Astrocyte of the hippocampus (primary cell): Measurements from ENCODE around the gene CCNQ.

ENCODE experiments used
- DNase-seq: peaks from one replicate; pipeline ENCODE4 v3.0.0; 2011; ENCODE audit warnings: low read depth, low spot score

Gene CCNQ

DNA sequence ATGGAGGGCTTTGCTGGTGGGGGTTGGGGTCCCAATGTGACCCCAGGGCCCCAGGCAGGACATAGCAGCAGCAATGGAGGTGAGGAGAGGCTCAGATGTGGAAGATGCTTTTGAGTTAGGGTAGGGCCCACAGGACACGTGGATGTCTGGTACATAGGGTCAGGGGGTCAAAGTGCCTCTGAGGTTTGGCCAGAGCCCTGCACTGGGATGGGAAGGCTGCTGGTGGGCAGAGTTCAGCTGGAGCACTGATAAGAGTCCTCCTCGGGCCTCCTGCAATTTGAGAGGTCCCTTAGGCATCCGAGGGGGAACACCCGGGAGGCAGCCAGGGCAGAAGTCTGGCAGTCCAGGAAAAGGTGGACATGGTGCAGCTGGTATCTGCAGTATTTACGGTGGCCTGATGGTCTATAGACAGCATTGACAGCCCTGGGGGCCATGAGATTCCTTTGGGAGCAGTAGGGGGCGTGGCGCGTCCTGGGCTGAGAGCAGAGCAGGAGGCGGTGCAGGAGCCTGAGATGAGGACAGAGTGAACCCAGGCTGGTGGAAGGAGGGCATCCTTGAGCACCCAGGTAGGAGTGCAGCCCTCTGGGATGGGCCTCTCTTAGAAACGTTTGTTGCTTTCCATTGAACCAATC, 22.6 kb downstream of the CCNQ start:
- DNase-seq = no peak

DNA sequence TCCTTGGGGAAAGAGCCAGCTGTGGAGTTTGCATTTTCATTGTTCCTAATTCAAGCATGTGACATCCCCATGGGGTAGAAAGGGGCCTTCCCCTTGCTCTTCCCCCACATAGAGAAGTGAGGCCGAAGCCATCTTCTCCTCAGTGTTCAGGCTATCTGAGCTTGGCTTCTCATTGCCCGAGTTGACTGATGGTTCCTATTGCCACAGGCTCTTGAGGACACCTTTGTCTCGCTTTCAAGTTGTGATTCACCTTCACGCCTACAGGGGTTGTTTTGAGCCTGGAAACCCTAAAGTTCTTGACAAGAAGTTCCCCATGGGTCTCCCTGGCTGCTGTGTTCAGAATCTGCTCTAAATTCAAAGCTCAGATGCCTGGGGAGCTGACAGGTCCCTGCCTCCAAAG, 25.0 kb downstream of the CCNQ start:
- no peak for DNase-seq

DNA sequence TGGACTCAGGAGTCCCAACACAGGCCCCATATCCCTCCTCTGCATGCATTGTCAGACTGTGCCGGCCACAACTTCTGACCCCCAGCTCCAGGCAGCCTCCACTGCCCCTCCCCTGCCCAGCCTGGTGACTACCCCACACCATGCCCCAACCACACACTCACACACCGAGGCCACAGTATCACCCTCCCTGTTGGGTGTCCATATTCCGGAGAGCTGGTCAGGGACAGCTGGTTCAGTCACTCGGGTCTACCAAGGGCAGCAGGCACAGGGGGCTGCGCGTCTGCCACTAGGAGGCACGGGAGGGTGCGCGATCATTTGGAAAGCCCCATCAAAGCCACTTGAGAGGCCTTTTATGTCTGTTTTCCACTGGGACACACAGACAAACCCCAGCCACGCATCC, 26.3 kb downstream of the CCNQ start:
- no peak for DNase-seq

DNA sequence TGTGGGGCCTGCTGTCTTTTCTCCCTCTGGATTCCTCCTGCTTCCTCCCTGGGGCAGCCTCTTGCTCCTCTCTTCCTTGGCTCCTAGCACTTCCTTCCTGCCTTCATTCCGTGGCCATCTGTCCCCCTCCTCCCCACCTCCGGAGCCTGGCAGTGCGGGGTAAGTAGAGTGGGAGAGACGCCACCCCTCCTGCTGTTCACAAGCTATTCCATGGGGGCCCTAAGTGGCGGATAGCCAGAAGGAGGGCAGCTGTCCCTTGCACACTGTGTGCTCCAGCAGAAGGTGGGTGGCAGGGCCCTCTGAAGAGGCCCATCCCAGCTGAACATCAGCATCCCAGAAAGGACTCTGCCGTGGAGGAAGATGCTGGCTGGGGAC, 27.4 kb downstream of the CCNQ start:
- no peak for DNase-seq

DNA sequence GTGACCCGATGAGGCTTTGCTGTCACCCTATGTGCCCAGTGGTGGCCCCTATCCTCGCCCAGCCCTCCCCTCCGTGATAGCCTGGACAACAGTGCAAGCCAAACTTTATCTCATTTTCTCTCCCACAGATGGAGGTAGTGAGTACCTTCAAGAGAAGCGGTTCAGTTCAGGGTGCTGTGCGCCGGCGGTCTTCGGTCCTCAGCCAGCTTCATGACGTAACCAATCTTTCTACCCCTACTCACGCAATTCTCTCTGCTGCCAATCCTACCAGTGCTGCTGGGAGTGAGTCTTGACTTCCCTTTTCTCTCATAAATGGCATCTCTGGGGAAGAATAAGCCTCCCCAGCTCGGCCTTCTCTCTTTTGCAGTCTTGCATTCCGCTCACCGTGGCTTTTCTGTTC, 29.5 kb downstream of the CCNQ start:
- no peak for DNase-seq

DNA sequence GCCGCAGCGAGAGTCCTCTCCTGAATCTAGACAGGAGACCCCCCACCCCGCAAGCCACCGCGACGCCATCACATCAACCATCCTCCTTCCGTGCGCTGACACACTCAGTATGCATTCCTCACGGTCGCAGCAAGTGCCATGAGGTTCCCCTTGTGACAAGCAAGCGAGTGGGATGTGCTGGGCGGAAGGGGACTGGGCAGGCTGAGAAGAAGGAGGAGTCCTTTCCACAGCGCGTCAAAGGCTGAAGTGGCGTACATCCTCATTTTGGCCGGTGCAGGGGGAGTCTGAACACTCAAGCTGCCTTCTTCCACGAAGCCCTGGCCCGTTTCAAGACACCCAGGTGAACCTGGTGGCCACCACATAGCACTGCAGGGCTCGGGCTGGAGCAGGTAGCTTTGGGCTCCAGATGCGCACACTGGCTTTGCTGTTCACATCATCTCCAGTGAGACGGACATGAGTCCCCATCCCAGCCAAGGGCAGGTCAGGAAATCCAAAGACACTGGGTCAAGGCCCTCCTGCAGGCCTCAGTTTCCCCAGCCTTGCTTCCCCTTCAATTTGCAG, 30.4 kb downstream of the CCNQ start:
- no peak for DNase-seq

DNA sequence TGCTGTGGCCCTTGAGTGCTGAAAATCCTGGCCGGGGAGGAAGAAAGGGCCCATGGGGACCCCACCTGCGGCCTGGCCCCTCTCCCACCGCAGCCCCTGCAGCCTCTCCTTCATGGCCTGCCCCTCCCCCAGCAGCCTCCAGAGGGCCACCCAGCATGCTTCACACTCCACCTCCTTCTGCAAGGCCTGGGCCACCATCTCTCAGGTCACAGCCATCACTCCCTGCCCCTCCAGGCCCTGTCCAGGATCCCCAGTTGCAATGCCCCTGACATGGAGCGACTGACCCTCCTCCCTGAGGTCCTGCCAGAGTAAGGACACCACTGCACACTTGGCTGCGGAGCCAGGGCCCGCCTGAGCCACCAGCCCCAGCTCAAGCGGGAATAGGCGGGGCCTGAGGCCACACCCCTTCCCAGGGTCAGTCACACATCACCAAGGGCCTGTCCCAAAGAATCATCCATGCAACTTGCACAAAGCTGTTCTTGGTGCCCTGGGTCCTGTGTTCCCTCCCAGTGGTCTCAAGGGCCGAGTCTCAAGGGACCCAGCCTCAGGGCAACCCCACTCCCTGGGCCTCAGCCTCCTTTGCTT, 32.9 kb downstream of the CCNQ start:
- no peak for DNase-seq

DNA sequence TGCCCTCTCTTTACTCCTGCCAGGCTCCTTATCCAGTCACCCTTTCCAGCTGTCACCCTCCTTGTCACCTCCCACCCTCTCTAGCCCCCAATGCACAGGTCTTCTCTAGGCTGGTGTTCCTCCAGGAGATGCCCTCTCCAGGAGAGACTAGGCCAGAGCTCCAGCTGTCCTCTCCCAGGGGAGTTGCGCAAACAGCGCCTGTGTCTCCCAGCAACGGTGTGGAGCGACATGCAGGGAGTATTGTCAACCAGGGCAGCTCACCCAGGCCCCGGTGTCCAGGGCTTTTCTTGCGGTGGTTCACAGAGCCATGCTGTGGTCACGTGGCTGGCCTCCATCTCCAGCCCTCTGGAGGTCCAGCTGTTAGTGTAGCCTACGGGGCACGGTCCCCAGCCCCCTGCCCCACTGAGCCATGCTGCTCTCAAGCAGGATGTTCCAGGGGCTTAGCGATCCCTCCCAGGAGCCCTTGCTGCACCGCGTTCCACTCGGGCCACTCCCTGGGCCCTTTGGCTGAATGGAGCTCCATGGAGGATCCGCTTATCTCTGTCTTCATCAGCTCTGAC, 34.8 kb downstream of the CCNQ start:
- no peak for DNase-seq

DNA sequence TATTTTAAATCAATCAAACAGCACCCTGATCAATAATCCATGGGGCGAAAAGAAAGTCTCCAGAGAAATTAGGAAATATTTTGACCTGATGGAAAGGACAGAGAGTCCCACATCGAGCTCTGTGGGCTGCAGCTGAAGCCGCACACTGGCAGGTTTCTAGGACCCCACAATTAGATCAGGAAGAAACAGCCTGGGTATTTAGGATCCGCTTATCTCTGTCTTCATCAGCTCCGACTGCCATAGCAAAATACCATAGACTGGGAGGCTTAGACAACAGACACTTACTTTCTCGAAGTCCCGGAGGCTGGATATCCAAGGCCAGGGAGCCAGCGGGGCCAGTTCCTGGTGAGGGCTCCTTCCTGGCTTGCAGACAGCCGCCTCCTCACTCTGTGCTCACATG, 36.4 kb downstream of the CCNQ start:
- no peak for DNase-seq

DNA sequence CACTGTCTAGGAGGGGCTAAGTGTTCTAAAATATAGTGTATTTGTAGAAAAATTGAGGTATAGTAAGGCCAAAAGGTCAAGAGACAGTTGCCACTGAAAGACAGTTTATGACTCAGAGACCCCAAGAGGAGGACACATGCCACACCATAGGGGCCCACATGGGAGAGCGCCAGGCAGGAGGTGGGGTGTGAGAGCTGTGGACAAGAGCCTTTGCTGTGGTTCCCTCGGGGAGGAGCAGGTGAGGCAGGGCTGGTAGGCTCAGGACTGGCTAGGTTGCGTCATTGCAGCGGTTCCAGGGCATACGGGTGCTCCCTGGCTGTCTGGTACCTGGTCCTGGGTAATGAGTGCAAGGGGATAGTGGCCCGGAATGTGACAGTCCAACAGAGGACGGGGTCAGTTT, 37.6 kb downstream of the CCNQ start:
- DNase-seq = no peak

DNA sequence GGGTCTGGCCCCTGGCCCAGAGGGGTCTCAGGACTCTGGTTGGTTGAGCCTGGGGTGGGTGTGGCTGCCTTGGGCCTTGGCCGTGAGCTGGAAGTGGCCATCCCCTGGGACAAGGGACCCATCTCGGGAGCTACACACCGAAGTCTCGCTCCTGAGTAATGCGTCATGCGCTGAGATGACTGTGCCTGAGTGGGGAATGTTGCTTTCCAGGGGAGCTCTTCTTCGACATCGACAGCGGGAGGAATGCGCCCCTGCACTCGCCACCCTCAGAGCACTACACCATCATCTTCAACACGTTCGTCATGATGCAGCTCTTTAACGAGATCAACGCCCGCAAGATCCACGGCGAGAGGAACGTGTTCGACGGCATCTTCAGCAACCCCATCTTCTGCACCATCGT, 38.5 kb downstream of the CCNQ start:
- DNase-seq = no peak

DNA sequence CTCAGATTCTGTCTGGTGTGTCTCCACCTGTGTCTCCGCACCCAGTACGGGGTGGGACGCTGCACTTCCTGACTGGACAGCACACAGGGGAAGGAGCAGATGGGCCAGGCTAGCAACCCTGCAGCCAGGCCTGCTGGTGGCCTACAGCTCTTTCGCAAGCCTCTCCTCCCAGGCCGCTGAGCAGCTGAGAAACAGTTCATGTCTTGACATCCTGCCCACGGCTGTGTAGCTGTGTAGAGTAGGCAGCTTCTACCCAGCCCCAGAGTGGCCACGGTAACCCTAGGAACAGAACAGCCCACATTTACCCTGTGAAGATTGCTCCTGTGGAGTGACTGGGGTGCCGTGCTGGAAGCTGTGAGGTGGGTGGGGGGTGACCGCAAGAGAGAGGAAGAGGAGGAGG, 38.9 kb downstream of the CCNQ start:
- DNase-seq = no peak

DNA sequence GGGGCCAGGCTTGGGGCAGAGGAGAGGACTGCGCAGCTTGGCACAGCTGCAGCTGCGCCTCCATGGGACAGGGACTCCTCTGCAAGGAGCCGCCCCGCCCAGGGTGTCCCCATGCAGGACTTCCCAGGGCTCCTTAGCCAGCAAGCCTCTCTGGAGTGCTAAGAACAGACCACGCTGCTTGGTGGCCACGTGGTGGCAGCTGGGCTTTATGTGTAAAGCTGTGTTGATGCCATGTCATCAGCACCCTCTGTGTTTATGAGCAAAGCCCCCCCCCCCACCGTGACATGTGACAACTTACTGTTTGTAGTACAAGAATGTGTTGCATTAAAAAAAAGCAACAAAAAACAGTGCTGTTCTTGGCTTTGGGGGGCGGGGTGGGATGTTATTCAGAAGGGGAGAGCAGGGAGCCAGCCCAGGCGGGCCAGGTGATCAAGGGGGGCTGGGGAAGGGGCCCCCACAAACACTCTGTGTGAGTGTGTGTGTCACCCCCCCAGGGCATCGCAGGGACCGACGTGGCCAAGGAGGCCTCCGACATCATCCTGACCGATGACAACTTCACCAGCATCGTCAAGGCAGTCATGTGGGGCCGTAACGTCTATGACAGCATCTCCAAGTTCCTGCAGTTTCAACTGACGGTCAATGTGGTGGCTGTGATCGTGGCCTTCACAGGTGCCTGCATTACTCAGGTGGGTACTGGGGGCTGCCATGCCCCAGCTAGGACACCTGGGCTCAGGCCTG, 41.2 kb downstream of the CCNQ start:
- no peak for DNase-seq

DNA sequence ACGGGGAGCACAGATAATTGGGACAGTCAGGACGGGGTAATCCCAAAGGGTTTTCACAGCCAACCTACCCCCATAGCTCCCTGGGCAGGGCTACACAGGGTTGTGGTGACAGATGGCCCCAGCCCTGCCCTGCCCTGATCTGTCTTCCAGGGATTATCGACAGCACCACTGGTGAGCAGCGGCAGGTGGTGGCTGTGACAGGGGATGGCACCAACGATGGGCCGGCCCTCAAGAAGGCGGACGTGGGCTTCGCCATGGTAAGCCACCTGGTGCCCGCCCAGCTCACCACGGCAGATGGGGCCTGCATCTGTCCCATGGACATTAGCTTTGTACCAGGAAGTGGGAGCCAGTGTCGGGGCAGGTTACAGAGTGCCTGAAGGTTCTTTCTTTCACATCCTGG, 42.2 kb downstream of the CCNQ start:
- DNase-seq = no peak

DNA sequence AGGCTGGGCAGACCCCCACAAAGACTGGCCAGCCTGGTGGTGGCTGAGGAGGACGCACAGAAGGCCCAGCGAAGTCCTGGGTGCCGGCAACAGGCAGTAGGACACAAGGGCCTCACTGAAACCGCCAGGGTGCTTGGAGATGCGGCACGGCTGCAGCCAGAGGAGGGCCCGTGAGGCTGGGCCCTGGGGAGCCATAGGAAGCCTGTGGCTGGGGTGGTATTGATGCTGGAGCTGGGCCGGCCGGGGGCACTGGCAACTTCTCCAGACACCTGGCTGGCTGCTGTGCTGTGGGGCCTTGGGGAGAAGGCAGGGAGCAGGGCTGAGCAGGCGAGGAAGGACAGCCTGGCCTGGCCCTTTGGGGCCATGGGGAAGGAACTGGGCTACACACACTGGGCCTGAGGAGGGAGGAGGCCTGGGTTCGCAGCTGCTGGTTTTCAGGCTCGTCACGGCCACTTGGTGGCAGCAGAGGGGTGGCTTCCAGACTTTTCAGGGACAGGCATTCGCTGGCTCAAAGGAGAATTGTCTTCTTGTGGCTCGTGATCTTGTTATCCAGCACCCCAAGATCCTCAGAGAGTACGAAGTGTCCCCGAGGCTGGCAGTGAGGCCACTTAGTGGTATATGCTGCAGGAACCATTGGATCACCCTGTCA, 44.3 kb downstream of the CCNQ start:
- DNase-seq = peak; percentile 64

DNA sequence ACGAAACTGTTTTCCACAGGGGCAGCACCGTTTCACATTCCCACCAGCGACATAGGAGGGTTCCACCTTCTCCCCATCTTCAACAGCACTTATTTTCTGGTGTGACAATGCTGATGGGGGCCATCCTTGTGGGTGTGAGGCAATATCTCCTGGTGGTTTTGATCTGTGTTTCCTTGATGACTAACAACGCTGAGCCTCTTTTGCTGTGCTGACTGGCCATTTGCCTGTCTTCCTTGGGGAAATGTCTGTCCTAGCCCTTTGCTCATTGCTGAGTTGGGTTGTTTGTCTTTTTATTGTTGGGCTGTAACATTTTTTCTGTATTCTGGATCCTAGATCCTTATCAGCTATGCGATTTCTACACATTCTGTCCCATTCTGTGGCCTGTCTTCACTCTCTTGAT, 47.8 kb downstream of the CCNQ start:
- DNase-seq = no peak

DNA sequence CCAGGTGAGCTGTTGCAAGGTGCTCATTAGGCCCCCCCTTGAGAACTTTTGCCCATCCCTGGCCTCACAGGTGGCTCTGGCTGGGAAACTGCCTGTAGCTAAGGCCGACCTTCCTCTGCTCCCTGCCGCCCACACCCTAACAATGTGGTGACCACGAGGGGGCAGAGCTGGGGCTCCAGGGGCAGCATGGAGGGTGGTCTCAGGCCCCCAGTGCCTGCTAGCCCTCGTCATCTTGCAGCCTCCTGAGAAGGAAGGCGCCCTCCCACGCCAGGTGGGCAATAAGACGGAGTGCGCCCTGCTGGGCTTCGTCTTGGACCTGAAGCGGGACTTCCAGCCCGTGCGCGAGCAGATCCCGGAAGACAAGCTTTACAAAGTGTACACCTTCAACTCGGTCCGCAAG, 49.1 kb downstream of the CCNQ start:
- no peak for DNase-seq

DNA sequence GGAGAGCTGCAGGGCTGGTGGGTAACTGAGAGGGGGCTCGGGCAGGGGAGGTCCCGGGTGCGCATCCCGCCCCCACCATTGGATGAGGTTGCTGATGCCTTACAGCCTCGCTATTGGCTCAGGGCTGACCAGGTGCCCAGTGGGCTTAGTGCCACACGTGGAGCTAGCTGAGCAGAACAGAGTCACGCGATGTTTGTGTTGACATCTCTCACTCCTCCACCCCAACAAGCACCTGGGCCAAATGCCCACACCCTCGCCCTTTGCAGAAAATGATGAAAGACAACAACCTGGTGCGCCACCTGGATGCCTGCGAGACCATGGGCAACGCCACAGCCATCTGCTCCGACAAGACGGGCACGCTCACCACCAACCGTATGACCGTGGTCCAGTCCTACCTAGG, 49.7 kb downstream of the CCNQ start:
- no peak for DNase-seq

DNA sequence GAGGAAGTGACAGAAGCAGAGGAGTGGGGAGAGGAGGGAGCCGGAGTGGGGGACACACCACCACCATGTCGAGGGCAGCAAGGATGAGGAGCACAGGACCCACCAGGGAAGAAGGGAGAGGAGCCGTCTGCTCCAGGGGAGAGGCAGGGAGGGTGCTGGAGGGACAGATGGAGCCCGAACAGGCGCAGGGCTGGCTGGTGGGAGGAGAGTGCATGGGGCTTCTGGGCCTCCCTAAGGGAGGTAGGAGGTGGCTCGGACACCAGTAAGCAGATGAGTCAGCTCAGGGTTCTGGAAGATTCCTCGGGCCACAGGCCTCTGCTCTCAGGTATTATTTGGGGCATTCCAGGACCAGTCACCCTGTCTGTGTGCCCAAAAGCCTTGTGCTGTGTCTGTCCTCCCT, 51.7 kb downstream of the CCNQ start:
- DNase-seq = no peak

DNA sequence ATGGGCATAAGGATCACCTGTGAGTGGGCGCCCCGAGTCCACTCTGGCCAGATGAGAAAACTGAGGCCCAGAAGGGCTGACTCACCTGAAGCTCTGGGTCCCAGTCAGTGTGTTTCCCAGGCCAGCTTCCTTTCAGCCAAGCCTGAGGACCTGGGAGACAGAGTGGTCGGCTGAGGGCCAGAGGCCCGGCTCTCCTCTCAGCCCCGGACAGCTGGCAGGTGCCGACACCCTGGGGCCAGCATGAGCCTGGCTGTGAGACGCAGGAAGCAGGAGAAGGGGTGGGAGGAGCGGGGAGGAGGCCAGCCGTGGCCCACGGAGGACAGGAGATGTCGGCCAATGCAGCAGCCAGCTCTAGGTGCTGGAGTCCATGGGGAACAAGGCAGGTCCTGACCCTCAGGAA, 52.6 kb downstream of the CCNQ start:
- DNase-seq = no peak

DNA sequence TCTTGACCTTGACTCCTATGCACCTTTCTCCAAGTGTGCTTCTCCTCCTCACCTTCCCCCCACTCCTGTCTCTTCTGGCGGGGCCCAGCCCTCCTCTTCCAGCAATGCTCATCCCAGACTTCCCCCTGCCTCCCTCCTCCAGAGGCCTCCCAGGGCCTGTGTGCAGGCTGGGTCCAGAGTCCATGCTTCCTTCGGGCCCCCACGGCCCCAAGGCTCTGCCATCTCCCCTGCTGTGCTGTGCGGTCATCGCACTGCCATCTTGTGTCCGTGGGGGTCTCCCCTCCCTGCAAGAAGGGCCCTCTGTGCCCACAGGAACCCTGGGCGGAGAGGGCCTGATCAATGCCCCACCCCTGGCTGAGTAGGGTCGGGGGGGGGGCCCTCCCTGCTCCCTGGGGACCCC, 54.2 kb downstream of the CCNQ start:
- no peak for DNase-seq

DNA sequence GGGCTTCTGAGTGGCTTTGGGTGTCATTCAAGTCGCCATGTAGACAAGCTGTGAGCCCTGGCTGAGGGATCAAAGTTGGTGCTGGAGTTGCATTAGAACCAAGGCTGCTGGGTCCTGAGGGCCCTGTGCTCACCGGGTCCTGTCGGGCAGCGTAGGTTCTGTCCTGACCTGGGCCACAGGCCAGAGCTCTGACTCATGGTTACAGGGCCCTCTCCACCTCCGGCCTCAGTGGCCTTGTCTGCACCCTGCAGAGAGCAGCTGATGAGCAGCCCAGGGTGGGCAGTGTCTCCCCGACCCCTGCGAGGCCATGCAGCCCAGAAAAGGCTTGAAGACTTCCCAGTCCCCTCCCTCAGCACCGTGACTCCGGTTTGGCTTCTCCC, 59.0 kb downstream of the CCNQ start:
- no peak for DNase-seq
